ENCODE results near the gene PTPRN.
"Not testable (repeated sequence)": the region's sequence is repeated elsewhere in the genome, so short reads cannot be mapped to it uniquely, and the experiment has no call there.

Gene PTPRN

GRCh38 chr2:219309278-219309677 lies at the start of gene PTPRN:
TSS of gene PTPRN (minus strand) at chr2:219309401. CDS start at chr2:219309332, 69 bp downstream.
- DNase-seq (ENCODE audit: low spot score), result no peak

- DNase-seq (ENCODE audit: low spot score), result no peak
These were observed 49.2 kb upstream of the PTPRN start for GRCh38 chr2:219358170-219359075.

DNA sequence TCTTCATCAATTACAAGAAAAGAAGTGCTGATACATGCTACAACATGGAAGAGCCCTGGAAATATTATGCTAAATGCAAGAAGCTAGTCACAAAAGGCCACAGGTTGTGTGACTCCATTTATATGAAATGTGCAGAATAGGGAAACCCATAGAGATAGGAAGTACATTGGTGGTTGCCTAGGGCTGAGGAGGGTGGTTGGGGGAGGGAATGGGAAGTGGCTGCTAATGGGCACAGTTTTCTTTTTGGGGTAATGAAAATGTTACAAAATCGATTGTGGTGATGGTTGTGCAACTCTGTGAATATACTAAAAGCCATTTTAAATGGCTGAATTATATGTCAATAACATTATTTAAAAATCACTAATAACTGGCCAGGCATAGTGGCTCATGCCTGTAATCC lies 47.6 kb upstream of the PTPRN start:
- DNase-seq (ENCODE audit: low spot score), result no peak

GRCh38 chr2:219354582-219354981 lies 45.4 kb upstream of the PTPRN start:
- no peak for DNase-seq (ENCODE audit: low spot score)

DNA sequence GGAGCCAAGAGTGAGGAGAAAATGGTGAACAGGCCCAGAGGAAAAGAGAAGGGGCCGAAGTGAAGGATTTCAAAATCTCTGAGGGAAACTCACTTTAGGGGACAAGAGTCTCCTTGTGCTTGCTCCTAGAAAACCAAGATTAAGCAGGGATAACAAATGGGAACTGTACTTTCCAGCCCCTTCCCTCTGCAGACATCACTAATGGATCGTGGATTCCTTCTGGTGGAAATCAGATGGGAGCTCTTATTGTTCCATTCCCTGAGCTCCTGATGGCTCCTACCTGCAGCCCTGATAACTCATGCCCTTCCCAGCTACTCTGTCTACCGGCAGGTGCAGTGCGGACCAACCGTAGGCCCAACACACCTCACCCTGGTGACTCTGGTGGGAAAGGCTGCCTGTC lies 43.9 kb upstream of the PTPRN start:
- no peak for DNase-seq (ENCODE audit: low spot score)

DNA sequence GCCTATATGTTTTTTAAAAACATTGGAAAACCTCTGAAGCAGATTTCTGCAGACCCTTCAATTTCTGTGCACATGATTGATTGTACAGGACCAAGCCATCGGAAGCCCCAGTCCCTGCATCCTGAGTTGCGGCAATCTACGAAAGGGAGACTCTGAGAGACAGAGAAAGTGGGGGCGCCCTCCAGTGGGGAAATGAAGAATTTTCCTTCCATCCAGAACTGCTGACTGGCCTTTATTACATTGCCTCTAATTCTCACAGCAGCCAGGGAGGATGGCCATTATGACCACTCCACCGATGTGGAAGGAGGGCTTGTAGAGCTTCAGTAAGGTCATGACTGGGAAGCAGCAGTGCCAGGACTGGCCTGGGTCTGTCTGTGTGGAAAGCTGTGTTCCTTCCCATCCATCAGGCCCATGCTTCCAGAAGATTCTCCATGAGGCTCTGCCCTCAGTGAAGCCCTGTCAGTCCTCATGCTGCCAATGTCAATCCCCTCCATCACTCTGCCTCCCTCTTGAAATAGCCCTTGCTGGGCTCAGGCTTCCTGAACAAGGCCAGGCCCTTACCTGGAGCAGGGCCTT lies 43.3 kb upstream of the PTPRN start:
- peak; percentile 5 for DNase-seq (ENCODE audit: low spot score)

- no peak for DNase-seq (ENCODE audit: low spot score)
These were observed 41.6 kb upstream of the PTPRN start for GRCh38 chr2:219350710-219351221.

DNA sequence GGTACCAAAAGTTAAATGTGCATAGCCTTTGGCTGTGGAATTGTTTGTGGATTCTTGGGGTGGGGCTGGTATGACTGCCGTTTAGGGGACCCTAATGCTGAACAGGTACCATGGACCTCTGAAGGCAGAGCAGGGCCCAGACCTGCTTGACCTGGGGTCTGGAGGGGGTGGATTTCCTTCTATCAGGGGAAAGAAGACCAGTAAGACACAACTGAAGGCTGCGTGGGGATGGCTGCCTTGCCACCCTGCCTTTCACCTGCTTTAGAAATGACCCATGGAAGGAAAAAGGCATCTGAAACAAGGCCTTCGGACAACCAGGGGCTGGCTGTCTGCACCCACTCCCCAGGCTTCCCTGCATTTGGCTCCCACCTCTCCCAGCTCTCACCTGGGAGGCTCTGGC lies 41.0 kb upstream of the PTPRN start:
- DNase-seq (ENCODE audit: low spot score), result no peak

GRCh38 chr2:219344751-219345430 lies 35.7 kb upstream of the PTPRN start:
- DNase-seq (ENCODE audit: low spot score), result no peak

DNA sequence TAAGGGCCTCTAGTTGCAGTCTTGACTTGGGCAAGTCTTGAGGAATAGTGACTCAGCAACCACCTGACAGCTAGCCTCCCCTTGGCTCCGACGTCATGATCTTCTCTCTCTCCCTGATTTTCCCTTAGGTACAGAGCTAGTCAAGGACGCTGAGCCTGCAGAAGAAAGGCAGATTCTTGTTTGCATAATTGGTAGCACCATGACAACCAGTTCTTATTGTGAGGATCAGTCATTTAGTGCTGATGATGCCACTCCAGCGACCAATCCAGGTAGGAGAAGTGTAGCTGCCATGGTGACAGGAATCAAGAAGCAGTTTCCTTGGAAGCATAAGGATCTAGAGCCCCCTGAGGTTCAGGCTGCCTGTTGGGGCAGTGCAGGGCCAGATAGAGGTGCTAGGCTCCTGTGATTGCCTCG lies 26.2 kb upstream of the PTPRN start:
- DNase-seq (ENCODE audit: low spot score), result no peak

GRCh38 chr2:219334076-219334475 lies 24.9 kb upstream of the PTPRN start:
- DNase-seq (ENCODE audit: low spot score), result no peak

DNA sequence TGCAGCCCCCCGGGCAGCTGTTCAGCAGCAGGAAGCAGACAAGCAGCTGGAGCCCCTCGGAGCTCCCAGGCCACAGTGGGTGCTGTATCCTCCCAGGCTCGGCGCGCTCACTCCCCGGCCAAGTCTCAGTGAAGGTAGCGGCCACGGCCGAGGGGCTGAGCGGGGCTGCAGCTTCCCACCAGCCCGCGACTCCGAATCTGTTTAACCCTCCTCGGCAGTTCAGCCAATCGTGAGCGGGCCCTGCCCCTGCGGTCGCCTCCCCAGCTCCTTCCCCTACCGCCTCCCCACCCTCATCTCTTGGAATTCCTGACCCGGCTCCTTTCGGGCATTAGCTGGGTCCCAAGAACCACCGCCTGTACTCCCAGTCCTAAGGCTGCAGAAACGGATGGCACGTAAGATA lies 23.3 kb upstream of the PTPRN start, which contains the start of gene RESP18:
TSS of gene RESP18 (minus strand) at position 203 of the 400 bp plus-strand sequence.
- no peak for DNase-seq (ENCODE audit: low spot score)

GRCh38 chr2:219331560-219332213 lies 22.5 kb upstream of the PTPRN start:
- no peak for DNase-seq (ENCODE audit: low spot score)

GRCh38 chr2:219327719-219328118 lies 18.5 kb upstream of the PTPRN start:
- DNase-seq (ENCODE audit: low spot score), result no peak

GRCh38 chr2:219325657-219326315 lies 16.6 kb upstream of the PTPRN start:
- DNase-seq (ENCODE audit: low spot score), result no peak

- DNase-seq (ENCODE audit: low spot score), result no peak
These were observed 15.9 kb upstream of the PTPRN start for GRCh38 chr2:219325136-219325535.

DNA sequence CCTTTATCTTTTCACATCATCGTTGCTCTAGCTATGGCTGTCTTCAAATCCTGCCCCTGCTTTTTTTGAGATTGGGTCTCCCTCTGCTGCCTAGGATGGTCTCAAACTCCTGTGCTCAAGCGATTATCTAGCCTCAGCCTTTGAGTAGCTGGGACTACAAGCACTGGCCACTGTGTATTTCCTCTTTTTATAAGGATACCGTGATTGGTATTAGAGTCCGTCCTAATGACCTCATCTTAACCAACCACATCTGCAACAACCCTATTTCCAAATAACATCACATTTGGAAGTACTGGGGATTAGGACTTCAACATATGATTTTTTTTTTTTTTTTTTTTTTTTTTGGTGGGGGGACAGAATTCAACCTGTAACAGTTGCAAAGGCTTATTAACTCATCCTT lies 14.2 kb upstream of the PTPRN start:
- DNase-seq (ENCODE audit: low spot score), result no peak

GRCh38 chr2:219314804-219315468 lies 5.7 kb upstream of the PTPRN start:
- no peak for DNase-seq (ENCODE audit: low spot score)

- DNase-seq (ENCODE audit: low spot score), result not testable (repeated sequence)
These were observed 3.6 kb upstream of the PTPRN start for GRCh38 chr2:219312683-219313263.
